Neural cell (in vitro differentiated cells): ENCODE data around the gene PLXDC2. TPM values are rescaled to one million over a fixed set of nuclear protein-coding genes. Genes with fewer than 3 reads are reported as not detected.

ENCODE experiments used
- H2AFZ ChIP-seq: fragments of 200-600, 300-800 bp; sonication (generic), shearing (Covaris generic); 2 replicates; pipeline ENCODE4 v1.6.0; 2014; ENCODE audit warnings: low read depth, mild to moderate bottlenecking, antibody characterized with exemption, low read length, moderate library complexity
- H3F3A ChIP-seq: fragments of 200-600 bp; shearing (Covaris generic); 2 replicates; pipeline ENCODE4 v1.6.1; 2016; ENCODE audit warnings: mild to moderate bottlenecking, moderate library complexity, mixed read lengths, antibody characterized with exemption, low read length; ENCODE audit not compliant: insufficient read depth, poor library complexity, severe bottlenecking
- H3K27ac ChIP-seq: fragments of 200-600, 300-800 bp; sonication (generic), shearing (Covaris generic); 2 replicates; pipeline ENCODE4 v1.5.1; 2014; ENCODE audit warnings: mild to moderate bottlenecking, low read length, moderate library complexity
- H3K27me3 ChIP-seq: fragments of 300-800, 200-600 bp; sonication (generic), shearing (Covaris generic); 2 replicates; pipeline ENCODE4 v1.6.0; 2014; ENCODE audit warnings: mild to moderate bottlenecking, low read depth, low read length, moderate library complexity; ENCODE audit not compliant: insufficient read depth
- H3K36me3 ChIP-seq: fragments of 300-800, 200-600 bp; sonication (generic), shearing (Covaris generic); 2 replicates; pipeline ENCODE4 v1.5.1; 2014; ENCODE audit warnings: mild to moderate bottlenecking, antibody characterized with exemption, low read length, moderate library complexity; ENCODE audit not compliant: insufficient read depth
- H3K4me2 ChIP-seq: fragments of 300-800, 200-600 bp; sonication (generic), shearing (Covaris generic); 2 replicates; pipeline ENCODE4 v1.6.0; 2014; ENCODE audit warnings: mild to moderate bottlenecking, low read length
- H3K4me3 ChIP-seq: fragments of 300-800, 200-600 bp; sonication (generic), shearing (Covaris generic); 2 replicates; pipeline ENCODE4 v1.5.1; 2014; ENCODE audit warnings: mild to moderate bottlenecking, low read length, moderate library complexity
- H3K79me2 ChIP-seq: fragments of 200-600 bp; shearing (Covaris generic); replicated peaks from 2 replicates; pipeline ENCODE4 v1.6.0; 2014; ENCODE audit warnings: mild to moderate bottlenecking, low read length, moderate library complexity; ENCODE audit not compliant: insufficient read depth
- H3K9ac ChIP-seq: fragments of 300-800, 200-600 bp; sonication (generic), shearing (Covaris generic); 2 replicates; pipeline ENCODE4 v1.6.1; 2016; ENCODE audit warnings: mild to moderate bottlenecking, low read length, mixed read lengths
- H3K9me2 ChIP-seq: fragments of 200-600 bp; shearing (Covaris generic); 2 replicates; pipeline ENCODE4 v1.6.1; 2016; ENCODE audit warnings: mild to moderate bottlenecking, low read length, mixed read lengths; ENCODE audit not compliant: insufficient read depth
- H3K9me3 ChIP-seq: fragments of 200-600, 300-800 bp; sonication (generic), shearing (Covaris generic); 2 replicates; pipeline ENCODE4 v1.6.1; 2016; ENCODE audit warnings: mild to moderate bottlenecking, mixed run types, low read length, moderate library complexity, mixed read lengths
- H4K20me1 ChIP-seq: fragments of 200-600 bp; shearing (Covaris generic); 2 replicates; pipeline ENCODE4 v1.6.1; 2016; ENCODE audit warnings: mild to moderate bottlenecking, mixed run types; ENCODE audit not compliant: insufficient read depth
- EP300 ChIP-seq: fragments of 450-650 bp; conservative IDR thresholded peaks from 2 replicates; pipeline ENCODE4 v1.6.1; 2014; ENCODE audit warnings: antibody characterized with exemption, mild to moderate bottlenecking, moderate library complexity; ENCODE audit not compliant: poor library complexity, severe bottlenecking
- EZH2 ChIP-seq: fragments of 200-600, 300-800 bp; shearing (Covaris generic), sonication (generic); IDR thresholded peaks from 2 replicates; pipeline ENCODE4 v1.6.1; 2014; ENCODE audit warnings: antibody characterized with exemption, low read length, borderline replicate concordance, mild to moderate bottlenecking; ENCODE audit not compliant: insufficient read depth, poor library complexity, severe bottlenecking
- MXI1 ChIP-seq: fragments of 450-650 bp; conservative IDR thresholded peaks from 2 replicates; pipeline ENCODE4 v1.6.1; 2014; ENCODE audit warnings: antibody characterized with exemption, mild to moderate bottlenecking; ENCODE audit not compliant: poor library complexity, severe bottlenecking
- POLR2AphosphoS5 ChIP-seq: IDR thresholded peaks from 2 replicates; pipeline ENCODE4 v1.6.1; 2012
- RAD21 ChIP-seq: fragments of 450-650 bp; conservative IDR thresholded peaks from 2 replicates; pipeline ENCODE4 v1.6.1; 2014; ENCODE audit warnings: antibody characterized with exemption, mild to moderate bottlenecking, moderate library complexity
- SMC3 ChIP-seq: fragments of 450-650 bp; conservative IDR thresholded peaks from 2 replicates; pipeline ENCODE4 v1.6.1; 2014; ENCODE audit warnings: antibody characterized with exemption, mild to moderate bottlenecking, moderate library complexity; ENCODE audit not compliant: poor library complexity
- TAF1 ChIP-seq: IDR thresholded peaks from 2 replicates; pipeline ENCODE4 v1.6.1; 2012; ENCODE audit warnings: low read depth
- polyA plus RNA-seq: library from polyadenylated mRNA; depleted of rRNA; stranded (reverse); fragments of >200 nt; gene quantifications from 2 replicates; pipeline ENCODE4 v1.2.3, GENCODE V29; 2014
- TF ChIP-seq, protein P1 (sequence below): fragments of 450-650 bp; IDR thresholded peaks from 2 replicates; pipeline ENCODE4 v1.5.1; 2014; ENCODE audit warnings: antibody characterized with exemption, mild to moderate bottlenecking, moderate library complexity; ENCODE audit not compliant: poor library complexity, severe bottlenecking
- TF ChIP-seq, protein P2 (sequence below): IDR thresholded peaks from 2 replicates; pipeline ENCODE4 v1.6.1; 2012; ENCODE audit warnings: borderline replicate concordance

PLXDC2 gene
- polyA plus RNA-seq, 1 donor from 2014 or later: 2.3 TPM

DNA sequence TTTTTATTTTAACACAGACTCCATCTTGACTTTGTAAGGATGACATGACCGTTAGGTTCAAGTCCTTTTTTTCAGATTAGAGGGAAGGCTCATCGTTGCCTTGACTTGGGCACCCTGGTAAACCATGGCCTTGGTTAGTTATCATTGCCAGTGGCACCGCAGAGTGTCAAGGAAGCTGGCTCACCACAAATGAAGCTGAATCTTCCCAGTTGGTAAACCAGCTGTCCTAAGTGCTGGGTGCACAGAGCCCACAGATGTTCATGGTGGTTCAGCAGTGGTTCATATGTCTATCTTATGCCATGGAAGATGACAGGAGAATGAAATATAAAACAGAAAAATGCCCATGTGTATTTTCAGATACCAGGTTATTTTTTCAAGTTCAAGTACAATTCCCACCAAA, 273.6 kb downstream of the PLXDC2 start:
- H3K4me3 ChIP-seq: no peak overlapping the region
- H3K9ac ChIP-seq: no peak overlapping the region
- no peak overlapping the region for H3K27ac ChIP-seq
- no peaks in the 10 kb centered on the region for H3F3A ChIP-seq
- H3K79me2 ChIP-seq: no peaks in the 10 kb centered on the region
- no peak for TF ChIP-seq MXI1
- TF ChIP-seq, protein P1, sequence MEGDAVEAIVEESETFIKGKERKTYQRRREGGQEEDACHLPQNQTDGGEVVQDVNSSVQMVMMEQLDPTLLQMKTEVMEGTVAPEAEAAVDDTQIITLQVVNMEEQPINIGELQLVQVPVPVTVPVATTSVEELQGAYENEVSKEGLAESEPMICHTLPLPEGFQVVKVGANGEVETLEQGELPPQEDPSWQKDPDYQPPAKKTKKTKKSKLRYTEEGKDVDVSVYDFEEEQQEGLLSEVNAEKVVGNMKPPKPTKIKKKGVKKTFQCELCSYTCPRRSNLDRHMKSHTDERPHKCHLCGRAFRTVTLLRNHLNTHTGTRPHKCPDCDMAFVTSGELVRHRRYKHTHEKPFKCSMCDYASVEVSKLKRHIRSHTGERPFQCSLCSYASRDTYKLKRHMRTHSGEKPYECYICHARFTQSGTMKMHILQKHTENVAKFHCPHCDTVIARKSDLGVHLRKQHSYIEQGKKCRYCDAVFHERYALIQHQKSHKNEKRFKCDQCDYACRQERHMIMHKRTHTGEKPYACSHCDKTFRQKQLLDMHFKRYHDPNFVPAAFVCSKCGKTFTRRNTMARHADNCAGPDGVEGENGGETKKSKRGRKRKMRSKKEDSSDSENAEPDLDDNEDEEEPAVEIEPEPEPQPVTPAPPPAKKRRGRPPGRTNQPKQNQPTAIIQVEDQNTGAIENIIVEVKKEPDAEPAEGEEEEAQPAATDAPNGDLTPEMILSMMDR: no peak
- no peak for TF ChIP-seq SMC3
- no peak for TF ChIP-seq TAF1
- no peak for TF ChIP-seq EP300
- TF ChIP-seq RAD21: no peak
- TF ChIP-seq, protein P2, sequence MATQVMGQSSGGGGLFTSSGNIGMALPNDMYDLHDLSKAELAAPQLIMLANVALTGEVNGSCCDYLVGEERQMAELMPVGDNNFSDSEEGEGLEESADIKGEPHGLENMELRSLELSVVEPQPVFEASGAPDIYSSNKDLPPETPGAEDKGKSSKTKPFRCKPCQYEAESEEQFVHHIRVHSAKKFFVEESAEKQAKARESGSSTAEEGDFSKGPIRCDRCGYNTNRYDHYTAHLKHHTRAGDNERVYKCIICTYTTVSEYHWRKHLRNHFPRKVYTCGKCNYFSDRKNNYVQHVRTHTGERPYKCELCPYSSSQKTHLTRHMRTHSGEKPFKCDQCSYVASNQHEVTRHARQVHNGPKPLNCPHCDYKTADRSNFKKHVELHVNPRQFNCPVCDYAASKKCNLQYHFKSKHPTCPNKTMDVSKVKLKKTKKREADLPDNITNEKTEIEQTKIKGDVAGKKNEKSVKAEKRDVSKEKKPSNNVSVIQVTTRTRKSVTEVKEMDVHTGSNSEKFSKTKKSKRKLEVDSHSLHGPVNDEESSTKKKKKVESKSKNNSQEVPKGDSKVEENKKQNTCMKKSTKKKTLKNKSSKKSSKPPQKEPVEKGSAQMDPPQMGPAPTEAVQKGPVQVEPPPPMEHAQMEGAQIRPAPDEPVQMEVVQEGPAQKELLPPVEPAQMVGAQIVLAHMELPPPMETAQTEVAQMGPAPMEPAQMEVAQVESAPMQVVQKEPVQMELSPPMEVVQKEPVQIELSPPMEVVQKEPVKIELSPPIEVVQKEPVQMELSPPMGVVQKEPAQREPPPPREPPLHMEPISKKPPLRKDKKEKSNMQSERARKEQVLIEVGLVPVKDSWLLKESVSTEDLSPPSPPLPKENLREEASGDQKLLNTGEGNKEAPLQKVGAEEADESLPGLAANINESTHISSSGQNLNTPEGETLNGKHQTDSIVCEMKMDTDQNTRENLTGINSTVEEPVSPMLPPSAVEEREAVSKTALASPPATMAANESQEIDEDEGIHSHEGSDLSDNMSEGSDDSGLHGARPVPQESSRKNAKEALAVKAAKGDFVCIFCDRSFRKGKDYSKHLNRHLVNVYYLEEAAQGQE: no peak
- no peak for TF ChIP-seq EZH2
- no peak for TF ChIP-seq POLR2AphosphoS5
- no peaks in the 10 kb centered on the region for H3K36me3 ChIP-seq
- H3K27me3 ChIP-seq: no peaks in the 10 kb centered on the region
- H2AFZ ChIP-seq: no peak overlapping the region
- no peaks in the 10 kb centered on the region for H3K9me2 ChIP-seq
- H4K20me1 ChIP-seq: no peaks in the 10 kb centered on the region
- no peaks in the 10 kb centered on the region for H3K9me3 ChIP-seq
- H3K4me2 ChIP-seq: no peak overlapping the region

DNA sequence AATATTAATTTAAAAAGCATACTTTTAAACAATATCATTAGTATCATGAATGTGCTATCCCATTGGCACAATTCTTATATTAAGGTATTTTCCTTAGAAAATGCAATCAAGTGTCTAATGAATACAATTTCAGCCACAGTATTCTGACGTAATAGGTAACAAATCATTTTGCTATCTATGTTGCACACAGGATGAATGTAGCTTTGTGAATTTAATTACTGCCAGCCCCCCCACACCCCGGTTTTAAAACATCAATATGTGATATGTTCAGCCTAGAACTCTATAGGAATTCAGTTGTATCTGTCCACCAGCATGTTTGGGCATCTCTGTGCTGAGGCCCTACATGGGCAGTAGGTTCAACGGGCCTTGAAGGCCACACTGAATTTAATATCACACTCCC, 274.6 kb downstream of the PLXDC2 start:
- H3K9me2 ChIP-seq: no peaks in the 10 kb centered on the region
- H3K27me3 ChIP-seq: no peaks in the 10 kb centered on the region
- no peak overlapping the region for H3K27ac ChIP-seq
- no peaks in the 10 kb centered on the region for H3F3A ChIP-seq
- no peak overlapping the region for H3K4me3 ChIP-seq
- H3K4me2 ChIP-seq: no peak overlapping the region
- TF ChIP-seq EZH2 (no peak), SMC3 (no peak), RAD21 (no peak), TAF1 (no peak), EP300 (no peak), POLR2AphosphoS5 (no peak), MXI1 (no peak)
- TF ChIP-seq, protein P2: no peak
- TF ChIP-seq, protein P1: no peak
- H3K9me3 ChIP-seq: no peaks in the 10 kb centered on the region
- H3K36me3 ChIP-seq: no peaks in the 10 kb centered on the region
- H3K9ac ChIP-seq: no peak overlapping the region
- no peaks in the 10 kb centered on the region for H3K79me2 ChIP-seq
- H4K20me1 ChIP-seq: no peaks in the 10 kb centered on the region
- no peak overlapping the region for H2AFZ ChIP-seq
